H1 (cell line): Measurements from ENCODE around the gene TSC22D4. TPM values are rescaled to one million over a fixed set of nuclear protein-coding genes. Genes with fewer than 3 reads are reported as not detected.

ENCODE experiments used
- CTCF ChIA-PET: fragments of 300-600 bp; sonication (Branson Sonifier 250); formaldehyde crosslinking; loops from one replicate; lab custom pipeline; 2021; ENCODE audit not compliant: partially characterized antibody; lab: Charles Lee
- POLR2A ChIA-PET: fragments of 300-600 bp; sonication (Branson Sonifier 250); formaldehyde crosslinking; loops from one replicate; lab custom pipeline; 2021; ENCODE audit warnings: inconsistent platforms; ENCODE audit not compliant: partially characterized antibody; lab: Charles Lee
- DNase-seq, 2 experiments: peaks; one replicate each; pipeline versions ENCODE4 v3.0.0 to v3.0.0-alpha.2; 2010 to 2022; ENCODE audit warnings: low spot score in 2 of 2, low read depth in 1 of 2, mixed read lengths in 1 of 2
- FAIRE-seq: peaks from 2 replicates; lab custom pipeline; 2011; peaks lifted over from hg19 to GRCh38; lab: Jason Lieb, UNC
- H2AFZ ChIP-seq: 2 replicates; pipeline ENCODE4 v1.8.1; 2012; ENCODE audit warnings: low read length, inconsistent platforms
- H2AK5ac ChIP-seq: 2 replicates; pipeline ENCODE4 v1.6.1; 2013; ENCODE audit warnings: low read depth, low read length
- H2BK120ac ChIP-seq: replicated peaks from 2 replicates; pipeline ENCODE3; 2013; ENCODE audit warnings: low read depth, low read length, inconsistent platforms
- H2BK12ac ChIP-seq: 2 replicates; pipeline ENCODE4 v1.6.1; 2013; ENCODE audit warnings: low read depth, low read length
- H2BK15ac ChIP-seq: 2 replicates; pipeline ENCODE4 v1.6.1; 2013; ENCODE audit warnings: low read length
- H2BK20ac ChIP-seq: 2 replicates; pipeline ENCODE4 v1.6.1; 2013; ENCODE audit warnings: low read length
- H2BK5ac ChIP-seq: 2 replicates; pipeline ENCODE4 v1.6.1; 2013; ENCODE audit warnings: low read depth, low read length
- H3K14ac ChIP-seq: 2 replicates; pipeline ENCODE4 v1.6.1; 2013; ENCODE audit warnings: inconsistent platforms; ENCODE audit not compliant: insufficient read length
- H3K18ac ChIP-seq: 2 replicates; pipeline ENCODE4 v1.6.1; 2013; ENCODE audit warnings: low read length; ENCODE audit errors: extremely low read depth
- H3K23ac ChIP-seq: 2 replicates; pipeline ENCODE4 v1.6.1; 2013; ENCODE audit warnings: inconsistent platforms; ENCODE audit not compliant: insufficient read length
- H3K23me2 ChIP-seq: 2 replicates; pipeline ENCODE4 v1.6.1; 2013; ENCODE audit warnings: low read depth, low read length
- H3K27ac ChIP-seq: 2 replicates; pipeline ENCODE4 v1.6.1; 2011; ENCODE audit warnings: low read depth, low read length, inconsistent platforms
- H3K27me3 ChIP-seq, 4 experiments: replicated peaks in 1 of 4; 1 replicate in 1 of 4; 2 replicates in 3 of 4; pipeline versions ENCODE4 v1.6.1 to v1.8.1; 2011 to 2013; ENCODE audit warnings: low read length in 3 of 4, mild to moderate bottlenecking in 3 of 4, inconsistent platforms in 2 of 4, mixed read lengths in 2 of 4, moderate library complexity in 1 of 4; ENCODE audit not compliant: control insufficient read depth in 3 of 4, insufficient read depth in 3 of 4; ENCODE audit errors: extremely low read depth in 1 of 4
- H3K36me3 ChIP-seq, 4 experiments: 2 replicates each; pipeline versions ENCODE4 v1.6.1 to v1.8.1; 2011 to 2013; ENCODE audit warnings: mild to moderate bottlenecking in 4 of 4, low read length in 3 of 4, moderate library complexity in 2 of 4, control low read depth in 1 of 4, inconsistent platforms in 1 of 4; ENCODE audit not compliant: insufficient read depth in 4 of 4, control insufficient read depth in 2 of 4
- H3K4ac ChIP-seq: replicated peaks from 2 replicates; pipeline ENCODE3; 2013; ENCODE audit warnings: low read length, low read depth, mixed read lengths, inconsistent platforms; ENCODE audit not compliant: insufficient read length
- H3K4me1 ChIP-seq, 4 experiments: replicated peaks in 1 of 4; 1 replicate in 1 of 4; 2 replicates in 3 of 4; pipeline versions ENCODE4 v1.6.1 to v1.8.1; 2011 to 2013; ENCODE audit warnings: low read length in 3 of 4, inconsistent platforms in 2 of 4, mixed read lengths in 1 of 4; ENCODE audit not compliant: insufficient read depth in 4 of 4, control insufficient read depth in 3 of 4
- H3K4me2 ChIP-seq, 2 experiments: 2 replicates each; pipeline versions ENCODE4 v1.6.1 to v1.8.1; 2011 to 2013; ENCODE audit warnings: low read depth in 2 of 2, low read length in 2 of 2, control low read depth in 1 of 2, inconsistent platforms in 1 of 2, mild to moderate bottlenecking in 1 of 2; ENCODE audit not compliant: insufficient read depth in 1 of 2
- H3K4me3 ChIP-seq, 4 experiments: fragments of 200-600, 300-600 bp in 1 of 4; sonication (generic), shearing (Covaris generic), sonication (Bioruptor Twin) in 1 of 4; 2 replicates each; pipeline versions ENCODE4 v1.5.1 to v1.8.1; 2011 to 2016; ENCODE audit warnings: low read length in 4 of 4, low read depth in 3 of 4, control low read depth in 2 of 4, inconsistent platforms in 2 of 4, mild to moderate bottlenecking in 2 of 4, mixed read lengths in 1 of 4, moderate library complexity in 1 of 4; ENCODE audit not compliant: insufficient read depth in 2 of 4; ENCODE audit errors: extremely low read depth in 1 of 4
- H3K56ac ChIP-seq: replicated peaks from 2 replicates; pipeline ENCODE3; 2013; ENCODE audit warnings: low read depth, mild to moderate bottlenecking, mixed read lengths, low read length, inconsistent platforms; ENCODE audit not compliant: insufficient read length
- H3K79me1 ChIP-seq: 2 replicates; pipeline ENCODE4 v1.6.1; 2013; ENCODE audit warnings: low read depth, low read length, control low read depth
- H3K79me2 ChIP-seq, 2 experiments: 2 replicates each; pipeline versions ENCODE4 v1.6.1 to v1.8.1; 2012 to 2013; ENCODE audit warnings: low read length in 2 of 2, mild to moderate bottlenecking in 2 of 2, inconsistent platforms in 1 of 2; ENCODE audit not compliant: insufficient read depth in 2 of 2, control insufficient read depth in 1 of 2
- H3K9ac ChIP-seq, 4 experiments: replicated peaks in 1 of 4; 1 replicate in 1 of 4; 2 replicates in 3 of 4; pipeline versions ENCODE4 v1.6.1 to v1.8.1; 2011 to 2013; ENCODE audit warnings: low read depth in 3 of 4, low read length in 3 of 4, control low read depth in 2 of 4, mild to moderate bottlenecking in 2 of 4, moderate library complexity in 2 of 4, inconsistent platforms in 1 of 4; ENCODE audit errors: extremely low read depth in 1 of 4
- H3K9me3 ChIP-seq, 2 experiments: 2 replicates each; pipeline versions ENCODE4 v1.6.1 to v1.8.1; 2012 to 2013; ENCODE audit warnings: mild to moderate bottlenecking in 2 of 2, moderate library complexity in 2 of 2, control low read depth in 1 of 2, inconsistent platforms in 1 of 2, low read depth in 1 of 2, low read length in 1 of 2, mixed read lengths in 1 of 2; ENCODE audit not compliant: insufficient read depth in 2 of 2
- H4K20me1 ChIP-seq, 2 experiments: replicated peaks in 1 of 2; 2 replicates each; pipeline versions ENCODE3 to v1.8.1; 2011 to 2013; ENCODE audit warnings: inconsistent platforms in 2 of 2, low read length in 2 of 2, mild to moderate bottlenecking in 1 of 2; ENCODE audit not compliant: insufficient read depth in 2 of 2, control insufficient read depth in 1 of 2
- H4K5ac ChIP-seq: 2 replicates; pipeline ENCODE4 v1.6.1; 2013; ENCODE audit warnings: low read length, low read depth, mixed read lengths, inconsistent platforms; ENCODE audit not compliant: insufficient read length
- H4K8ac ChIP-seq: 2 replicates; pipeline ENCODE4 v1.8.0; 2013; ENCODE audit warnings: mild to moderate bottlenecking, moderate library complexity, low read length, inconsistent platforms; ENCODE audit not compliant: insufficient read depth; ENCODE audit errors: extremely low read depth
- H4K91ac ChIP-seq: replicated peaks from 2 replicates; pipeline ENCODE3; 2013; ENCODE audit warnings: low read length, mixed read lengths, inconsistent platforms; ENCODE audit not compliant: insufficient read length
- BRCA1 ChIP-seq: IDR thresholded peaks from 2 replicates; pipeline ENCODE4 v1.6.1; 2012; ENCODE audit warnings: low read depth, low read length, improper control_type of control experiment
- WGBS, 2 experiments: shearing (Covaris generic) in 1 of 2; methylation state at CpG; one replicate each; pipeline versions ENCODE4 v1.1.6 to v1.1.7; 2013 to 2015; ENCODE audit warnings: low lambda C conversion rate in 2 of 2, mixed read lengths in 2 of 2, inconsistent platforms in 1 of 2, low coverage in 1 of 2, missing lambda C conversion rate in 1 of 2; ENCODE audit not compliant: insufficient replicate concordance in 2 of 2, insufficient coverage in 1 of 2, insufficient read length in 1 of 2; ENCODE audit errors: extremely low coverage in 1 of 2, missing lambda C conversion rate in 1 of 2; 5-methylcytosine and 5-hydroxymethylcytosine counted together
- polyA plus RNA-seq, 7 experiments: library from polyadenylated mRNA; depleted of rRNA in 3 of 7; stranded (reverse) in 5 of 7; unstranded in 2 of 7; fragments of >200 nt in 5 of 7; fragments of 200-250 nt in 2 of 7; gene quantifications; 1 replicate in 5 of 7; 2 replicates in 1 of 7; 4 replicates in 1 of 7; pipeline versions ENCODE4 v1.2.1 to v1.2.3, GENCODE V29; 2011 to 2013; ENCODE audit warnings: missing spikeins in 2 of 7, mixed read lengths in 2 of 7
- total RNA-seq: library from RNA; stranded (reverse); fragmentation: NEBNext Ultra II Directional; extraction: Animal tissue kit (Norgen Biotek cat#: 25700); gene quantifications from 2 replicates; pipeline ENCODE4 v1.2.1, GENCODE V29; 2021

TSC22D4 gene
- total and polyA plus RNA-seq, 2 of the 8 experiments (the other 6 are each of a cell fraction or from before 2014, with no cell fraction given): 13.2 to 20.3 TPM

- FAIRE-seq: no peak
- Histone ChIP-seq H2BK15ac (no peak overlapping the region), H4K91ac (no peak overlapping the region), H2BK120ac (no peak overlapping the region), H3K23ac (no peak overlapping the region), H4K20me1 (no peaks in the 10 kb centered on the region), H3K79me2 (no peaks in the 10 kb centered on the region), H3K9ac (no peak overlapping the region), H2AK5ac (no peak overlapping the region), H3K4me1 (no peaks in the 10 kb centered on the region), H3K79me1 (no peaks in the 10 kb centered on the region), H3K27ac (no peak overlapping the region), H2BK20ac (no peak overlapping the region), H2BK5ac (no peak overlapping the region), H3K9me3 (peaks cover 0 to 11% of the 10 kb centered on the region in 2 experiments; a peak in 2 of 4 replicates), H4K5ac (no peak overlapping the region), H3K23me2 (no peaks in the 10 kb centered on the region; the same call in 1 of the 2 replicates), H3K36me3 (no peaks in the 10 kb centered on the region), H3K4me3 (no peak overlapping the region), H3K4ac (no peak overlapping the region), H2BK12ac (no peak overlapping the region), H3K56ac (no peak overlapping the region), H3K27me3 (no peaks in the 10 kb centered on the region), H3K14ac (no peak overlapping the region), H4K8ac (no peak overlapping the region), H3K4me2 (no peak overlapping the region), H3K18ac (no peak overlapping the region), H2AFZ (no peak overlapping the region)
- CTCF ChIA-PET: interaction anchor here (0.6 to 2.3 kb wide), 6 partner anchors 15 to 457 kb away, joined by 3 to 7 read pairs (median 4); no protein-coding TSS in a partner anchor
- WGBS, 2 experiments: 92% methylated on average over 1 of the region's 1 CpG; no CpG with 5 or more reads in 1 of the 2 experiments
- no peak for DNase-seq
- POLR2A ChIA-PET: interaction anchor here (0.7 to 1.2 kb wide), 4 partner anchors 8 to 368 kb away, joined by 3 to 4 read pairs (median 3); no protein-coding TSS in a partner anchor
- TF ChIP-seq BRCA1: no peak
These were observed 41.1 kb upstream of the TSC22D4 start for GRCh38 chr7:100520138-100520537.
